ENCODE measurements around the gene NR5A1.

The NR5A1 gene

DNA sequence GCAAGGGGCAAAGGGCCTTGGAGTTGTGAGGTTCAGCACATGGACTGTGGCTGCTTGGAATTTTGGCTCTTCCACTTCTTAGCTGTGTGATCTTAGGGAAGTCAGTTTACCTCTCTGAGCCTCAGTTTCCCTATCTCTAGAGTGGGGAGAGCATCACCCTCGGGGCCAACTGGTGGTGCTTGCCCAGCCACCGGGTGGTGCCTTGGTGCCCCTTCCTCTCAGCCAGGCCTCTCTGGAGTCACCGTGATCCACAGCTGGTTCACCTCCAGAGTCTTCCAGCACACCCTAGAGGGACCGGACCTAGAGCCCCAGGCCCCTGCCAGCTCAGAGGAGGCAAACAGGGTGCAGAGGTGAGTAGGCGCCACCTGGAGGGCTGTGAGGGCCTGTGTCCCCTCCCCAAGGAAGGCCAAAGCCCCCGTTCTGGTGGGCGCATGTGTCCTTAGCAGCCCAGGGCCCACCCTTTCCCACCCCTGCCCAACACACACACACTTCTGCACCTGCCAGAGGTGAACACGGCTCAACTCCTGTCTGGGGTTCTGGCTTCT lies 49.2 kb downstream of the NR5A1 start:
- no peak for DNase-seq (ENCODE audit: low read depth in 3 of 3)

DNA sequence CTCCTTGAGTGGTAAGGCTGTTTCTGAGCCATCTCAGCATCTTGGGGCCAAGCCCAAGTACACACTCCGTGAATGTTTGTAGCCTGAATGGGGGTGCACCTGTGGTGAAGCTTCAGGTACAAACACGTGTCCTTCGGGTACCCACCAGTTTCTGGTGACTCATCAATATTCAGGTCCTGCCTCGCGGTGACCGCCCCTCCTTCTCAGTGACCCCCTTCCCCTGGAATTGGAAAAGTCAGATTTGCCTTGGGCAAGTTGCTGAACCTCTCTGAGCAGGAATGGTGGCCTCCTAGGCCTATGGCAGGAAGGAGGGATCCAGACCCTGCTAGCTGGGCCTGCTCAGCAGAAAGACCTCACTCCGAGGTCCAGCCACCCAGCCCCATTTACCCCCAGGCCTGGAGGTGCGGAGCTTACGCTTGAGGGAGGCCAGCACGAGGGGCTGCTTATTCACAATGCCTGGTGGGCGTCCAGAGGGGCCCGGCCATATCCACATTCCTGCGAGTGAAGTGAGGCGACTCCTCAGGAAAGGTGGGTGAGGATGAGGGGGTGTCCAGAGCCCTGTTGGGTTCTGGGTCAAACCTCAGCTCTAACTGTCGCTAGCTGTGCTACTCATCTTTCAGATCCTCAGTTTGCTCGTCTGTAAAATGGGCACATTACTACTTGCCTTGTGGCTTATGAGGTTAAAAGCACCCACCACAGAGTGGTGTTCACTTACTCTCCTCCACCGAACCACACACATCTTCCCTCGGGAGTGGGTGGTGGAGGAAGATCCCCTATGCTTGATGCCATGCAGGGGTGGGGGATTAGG lies 49.9 kb downstream of the NR5A1 start:
- DNase-seq (ENCODE audit: low read depth in 3 of 3) = no peak

GRCh38 chr9:124456341-124457078 lies 50.7 kb downstream of the NR5A1 start:
- no peak for DNase-seq (ENCODE audit: low read depth in 3 of 3)

- no peak for DNase-seq (ENCODE audit: low read depth in 3 of 3)
These were observed 51.4 kb downstream of the NR5A1 start for GRCh38 chr9:124455820-124456219.

- DNase-seq (ENCODE audit: low read depth in 3 of 3) = no peak
These were observed 52.3 kb downstream of the NR5A1 start for GRCh38 chr9:124454791-124455443.

DNA sequence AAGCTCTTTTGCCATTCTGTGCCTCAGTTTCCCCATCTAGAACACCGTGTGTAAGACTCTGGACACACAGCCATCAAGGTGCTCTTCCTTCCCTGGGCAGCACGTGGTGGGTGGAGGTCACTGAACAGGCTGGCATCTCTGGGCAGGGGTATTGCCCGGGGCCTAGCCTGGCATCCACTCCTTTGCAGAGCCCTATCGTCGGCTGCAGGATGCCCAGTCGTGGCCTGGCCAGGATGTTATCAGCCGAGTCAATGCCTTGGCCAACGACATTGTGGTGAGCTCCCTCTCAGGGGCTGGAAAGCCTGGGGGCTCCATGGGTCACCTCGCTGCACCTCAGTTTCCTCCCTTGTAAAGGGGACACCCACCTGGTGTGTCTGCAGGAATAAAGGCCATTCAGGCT lies 52.9 kb downstream of the NR5A1 start:
- no peak for DNase-seq (ENCODE audit: low read depth in 3 of 3)

DNA sequence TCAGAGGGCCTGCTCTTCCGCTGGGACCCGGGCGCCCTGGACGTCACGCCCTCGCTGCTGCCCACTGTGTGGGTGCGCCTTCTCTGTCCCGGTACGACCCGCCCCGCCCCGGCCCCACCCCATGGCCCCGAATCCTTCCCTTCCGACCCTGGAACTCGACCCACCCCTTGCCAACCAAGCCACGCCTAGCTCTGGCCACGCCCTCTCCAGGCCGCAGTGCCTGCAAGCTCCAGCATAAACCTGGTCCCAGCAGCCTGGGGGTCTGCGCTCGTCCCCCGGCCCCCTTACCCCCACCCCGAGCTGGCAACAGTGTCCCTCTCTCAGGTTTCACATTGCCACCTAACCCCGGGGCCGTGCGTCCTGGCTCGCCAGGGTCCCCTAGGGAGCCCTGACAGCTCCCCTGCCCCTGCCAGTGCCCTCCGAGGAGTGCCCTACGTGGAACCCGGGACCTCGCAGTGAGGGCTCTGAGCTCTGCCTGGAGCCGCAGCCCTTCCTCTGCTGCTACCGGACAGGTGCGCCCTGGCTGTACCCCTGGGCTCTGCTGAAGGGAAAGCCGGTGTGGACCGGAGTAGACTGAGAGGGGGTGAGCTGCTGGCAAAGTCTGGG lies 53.5 kb downstream of the NR5A1 start:
- DNase-seq (ENCODE audit: low read depth in 3 of 3) = no peak

DNA sequence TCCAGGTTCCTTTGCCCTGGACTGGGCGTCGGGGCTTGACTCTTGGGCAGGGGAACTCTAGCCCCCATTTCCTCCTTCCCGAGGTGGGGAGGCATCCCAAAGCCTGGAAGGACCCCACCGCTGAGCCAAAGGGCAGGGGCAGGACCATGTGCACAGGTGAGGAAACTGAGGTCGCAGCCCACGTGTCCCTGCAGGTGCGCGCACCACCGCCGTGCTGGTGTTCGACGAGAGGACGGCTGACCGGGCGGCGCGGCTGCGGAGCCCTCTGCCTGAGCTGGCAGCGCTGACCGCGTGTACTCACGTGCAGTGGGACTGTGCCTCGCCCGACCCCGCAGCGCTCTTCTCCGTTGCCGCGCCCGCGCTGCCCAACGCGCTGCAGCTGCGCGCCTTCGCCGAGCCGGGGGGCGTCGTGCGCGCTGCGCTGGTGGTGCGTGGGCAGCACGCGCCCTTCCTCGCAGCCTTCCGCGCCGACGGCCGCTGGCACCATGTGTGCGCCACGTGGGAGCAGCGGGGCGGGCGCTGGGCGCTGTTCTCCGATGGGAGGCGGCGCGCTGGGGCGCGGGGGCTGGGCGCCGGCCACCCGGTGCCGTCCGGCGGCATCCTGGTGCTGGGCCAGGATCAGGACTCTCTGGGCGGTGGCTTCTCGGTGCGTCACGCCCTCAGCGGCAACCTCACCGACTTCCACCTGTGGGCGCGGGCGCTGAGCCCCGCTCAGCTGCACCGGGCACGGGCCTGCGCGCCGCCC lies 54.2 kb downstream of the NR5A1 start:
- DNase-seq (ENCODE audit: low read depth in 3 of 3) = no peak

GRCh38 chr9:124452326-124452725 lies 54.9 kb downstream of the NR5A1 start:
- DNase-seq (ENCODE audit: low read depth in 3 of 3) = no peak

DNA sequence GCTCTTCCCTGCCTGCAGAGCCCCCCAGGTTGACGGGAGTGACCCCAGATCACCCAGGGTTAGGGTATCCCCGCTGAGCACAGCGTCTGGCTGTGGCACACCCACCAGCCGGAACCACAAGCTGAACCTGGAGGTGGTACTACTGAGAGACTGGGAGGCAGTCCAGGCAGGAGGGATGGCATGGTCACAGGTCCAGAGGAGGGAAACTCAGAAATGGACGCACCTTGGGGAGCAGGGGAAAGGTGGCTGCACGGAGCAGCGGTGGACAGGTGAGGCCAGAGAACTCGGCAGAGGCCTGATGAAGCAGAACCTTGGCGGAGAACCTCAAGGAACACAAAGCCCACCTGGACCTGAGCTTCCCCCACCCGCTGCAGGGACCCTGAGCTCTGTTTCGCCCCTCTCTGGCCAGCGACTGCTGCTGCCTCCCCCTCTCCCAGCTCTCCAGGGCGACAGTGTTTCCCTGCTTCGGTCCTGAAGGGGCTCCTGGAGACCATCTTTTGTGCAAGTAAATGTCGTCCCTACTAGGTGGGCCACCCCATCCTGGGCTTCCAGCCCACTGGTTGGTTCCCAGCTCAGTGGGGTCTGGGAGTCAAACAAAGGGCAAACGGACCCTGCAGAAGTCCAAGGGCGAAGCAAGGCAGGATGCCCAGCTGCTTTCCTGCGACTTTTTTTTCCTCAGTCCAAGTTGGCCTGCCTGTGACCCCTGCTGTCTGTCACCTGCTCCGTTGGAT lies 56.1 kb downstream of the NR5A1 start:
- no peak for DNase-seq (ENCODE audit: low read depth in 3 of 3)

DNA sequence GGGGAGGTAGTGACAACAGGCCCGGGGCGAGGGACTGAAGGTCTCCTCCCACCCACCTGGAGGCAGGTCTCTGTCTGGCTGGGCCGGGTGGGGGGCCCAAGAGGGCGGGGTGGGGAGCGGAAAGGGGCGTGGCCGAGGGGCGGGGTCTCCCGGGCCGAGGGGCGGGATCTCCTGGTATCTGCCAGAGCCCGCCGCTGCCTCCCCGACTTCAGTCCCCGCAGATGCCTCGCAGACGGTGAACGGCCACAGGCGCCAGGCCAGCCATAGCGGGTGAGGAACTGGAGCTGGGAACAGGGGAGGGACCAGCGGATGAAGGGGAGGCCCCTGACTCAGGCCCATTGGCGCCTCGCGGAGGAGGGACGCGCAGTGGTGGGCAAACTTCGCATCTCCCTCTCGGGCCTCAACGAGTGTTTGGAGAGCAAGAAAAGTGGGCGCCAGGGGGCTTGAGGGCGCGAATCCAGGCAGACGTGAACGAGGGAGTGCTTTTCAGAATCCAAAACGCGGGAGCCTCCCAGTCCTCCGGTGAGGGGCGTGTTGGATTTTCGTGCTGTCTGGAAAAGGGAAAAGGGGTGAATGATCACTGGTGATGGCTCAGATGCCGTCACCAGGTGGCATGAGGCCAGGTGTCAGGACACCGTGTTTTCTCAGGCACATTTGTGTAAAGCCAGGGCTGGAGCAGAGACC lies 56.8 kb downstream of the NR5A1 start, which contains the start of gene ADGRD2:
Gene ADGRD2, plus strand, starts transcription at position 211 of the 684 bp plus-strand sequence. CDS start 1,216 bp downstream, outside the sequence.
- no peak for DNase-seq (ENCODE audit: low read depth in 3 of 3)

GRCh38 chr9:124449381-124450151 lies 57.6 kb downstream of the NR5A1 start:
- DNase-seq (ENCODE audit: low read depth in 3 of 3) = no peak

GRCh38 chr9:124448019-124448418 lies 59.2 kb downstream of the NR5A1 start:
- no peak for DNase-seq (ENCODE audit: low read depth in 3 of 3)

DNA sequence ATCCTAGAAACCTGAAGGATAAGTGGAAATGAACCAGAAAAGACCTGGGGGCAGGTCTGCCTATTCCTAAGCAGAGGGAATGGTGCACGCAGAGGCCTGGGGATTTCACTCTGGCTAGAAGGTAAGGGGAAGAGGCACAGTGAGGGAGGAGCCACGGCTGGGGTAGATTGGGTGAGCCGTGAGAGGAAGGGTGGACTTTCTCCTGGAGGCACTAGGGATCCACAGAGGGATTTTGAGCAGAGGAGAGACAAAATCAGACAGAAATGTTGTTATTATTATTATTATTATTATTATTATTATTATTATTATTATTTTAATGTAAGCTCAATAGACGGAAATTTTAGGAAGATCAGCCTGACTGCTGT lies 59.9 kb downstream of the NR5A1 start:
- no peak for DNase-seq (ENCODE audit: low read depth in 3 of 3)

- DNase-seq (ENCODE audit: low read depth in 3 of 3) = no peak
These were observed 63.0 kb downstream of the NR5A1 start for GRCh38 chr9:124444166-124444565.

DNA sequence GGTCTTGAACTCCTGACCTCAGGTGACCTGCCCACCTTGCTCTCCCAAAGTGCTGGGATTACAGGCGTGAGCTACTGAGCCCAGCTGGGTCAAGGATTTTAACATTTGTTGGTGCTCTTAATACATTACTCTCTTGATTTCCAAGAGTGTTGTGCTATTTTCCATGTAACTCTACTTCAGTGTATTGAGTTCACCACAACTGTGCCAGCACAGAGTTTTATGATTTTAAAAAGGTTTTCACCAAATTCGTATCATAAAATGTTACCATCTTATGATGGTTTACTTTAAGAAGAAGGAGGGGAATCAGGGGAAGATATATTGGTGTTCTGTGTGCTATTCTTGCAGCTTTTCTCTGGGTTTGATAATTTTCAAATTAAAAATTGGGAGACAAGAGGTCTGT lies 63.6 kb downstream of the NR5A1 start:
- no peak for DNase-seq (ENCODE audit: low read depth in 3 of 3)

GRCh38 chr9:124442826-124443225 lies 64.4 kb downstream of the NR5A1 start:
- no peak for DNase-seq (ENCODE audit: low read depth in 3 of 3)

DNA sequence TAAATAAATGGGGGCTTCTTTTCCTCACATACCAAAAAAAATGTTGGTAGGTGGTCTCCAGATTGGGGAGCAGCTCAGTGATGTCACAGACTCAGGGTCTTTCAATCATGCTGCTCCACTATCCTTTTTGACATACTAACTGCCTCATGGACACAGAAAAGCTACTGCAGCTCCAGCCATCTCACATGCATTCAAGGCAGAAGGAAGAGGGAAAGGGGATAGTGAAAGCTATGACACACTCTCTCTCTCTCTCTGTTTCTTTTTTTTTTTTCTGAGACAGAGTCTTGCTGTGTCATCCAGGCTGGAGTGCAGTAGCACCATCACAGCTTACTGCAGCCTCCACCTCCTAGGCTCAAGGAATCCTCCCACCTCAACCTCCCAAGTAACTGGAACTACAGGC lies 64.8 kb downstream of the NR5A1 start:
- DNase-seq (ENCODE audit: low read depth in 3 of 3) = no peak

GRCh38 chr9:124441291-124441690 lies 65.9 kb downstream of the NR5A1 start:
- DNase-seq (ENCODE audit: low read depth in 3 of 3) = no peak

Measured in stimulated activated CD4-positive, alpha-beta T cell treated with anti-CD3 and anti-CD28 coated beads, TNF-alpha, amount 100 ng/mL, for 4 hours (primary cell).